ENCODE results near the gene CHN2.

The CHN2 gene

GRCh38 chr7:29480934-29481651 is 286.5 kb downstream of the CHN2 start:
- TF ChIP-seq CTCF (IDR thresholded peaks at IDR 0.05; ENCODE audit: control insufficient read depth, insufficient read depth, low read depth, low read length, missing control alignments), result no peak
- no peak for DNase-seq (ENCODE audit: low read depth)
- no peak overlapping the region for H3K4me3 ChIP-seq (ENCODE audit: control insufficient read depth, low read depth, low read length)

- no peak for DNase-seq (ENCODE audit: low read depth)
- no peak overlapping the region for H3K4me3 ChIP-seq (ENCODE audit: control insufficient read depth, low read depth, low read length)
- no peak for TF ChIP-seq CTCF (IDR thresholded peaks at IDR 0.05; ENCODE audit: control insufficient read depth, insufficient read depth, low read depth, low read length, missing control alignments)
Observed at GRCh38 chr7:29482056-29482455, 287.5 kb downstream of the CHN2 start.

GRCh38 chr7:29483219-29484104 is 288.9 kb downstream of the CHN2 start:
- H3K4me3 ChIP-seq (ENCODE audit: control insufficient read depth, low read depth, low read length), result no peak overlapping the region
- DNase-seq (ENCODE audit: low read depth), result no peak
- no peak for TF ChIP-seq CTCF (IDR thresholded peaks at IDR 0.05; ENCODE audit: control insufficient read depth, insufficient read depth, low read depth, low read length, missing control alignments)

GRCh38 chr7:29484280-29484679 is 289.7 kb downstream of the CHN2 start:
- DNase-seq (ENCODE audit: low read depth), result no peak
- TF ChIP-seq CTCF (IDR thresholded peaks at IDR 0.05; ENCODE audit: control insufficient read depth, insufficient read depth, low read depth, low read length, missing control alignments), result no peak

GRCh38 chr7:29485339-29486190 is 291.0 kb downstream of the CHN2 start:
- no peak overlapping the region for H3K4me3 ChIP-seq (ENCODE audit: control insufficient read depth, low read depth, low read length)
- DNase-seq (ENCODE audit: low read depth), result no peak
- no peak for TF ChIP-seq CTCF (IDR thresholded peaks at IDR 0.05; ENCODE audit: control insufficient read depth, insufficient read depth, low read depth, low read length, missing control alignments)

More at GRCh38 chr7:29484280-29484679, 289.7 kb downstream of the CHN2 start:
- H3K4me3 ChIP-seq (ENCODE audit: control insufficient read depth, low read depth, low read length), result no peak overlapping the region

- no peak overlapping the region for H3K4me3 ChIP-seq (ENCODE audit: control insufficient read depth, low read depth, low read length)
- no peak for TF ChIP-seq CTCF (IDR thresholded peaks at IDR 0.05; ENCODE audit: control insufficient read depth, insufficient read depth, low read depth, low read length, missing control alignments)
- DNase-seq (ENCODE audit: low read depth), result no peak
Observed at GRCh38 chr7:29486191-29486700, 291.7 kb downstream of the CHN2 start.
